ENCODE data around the gene SRSF3.

Gene SRSF3

DNA sequence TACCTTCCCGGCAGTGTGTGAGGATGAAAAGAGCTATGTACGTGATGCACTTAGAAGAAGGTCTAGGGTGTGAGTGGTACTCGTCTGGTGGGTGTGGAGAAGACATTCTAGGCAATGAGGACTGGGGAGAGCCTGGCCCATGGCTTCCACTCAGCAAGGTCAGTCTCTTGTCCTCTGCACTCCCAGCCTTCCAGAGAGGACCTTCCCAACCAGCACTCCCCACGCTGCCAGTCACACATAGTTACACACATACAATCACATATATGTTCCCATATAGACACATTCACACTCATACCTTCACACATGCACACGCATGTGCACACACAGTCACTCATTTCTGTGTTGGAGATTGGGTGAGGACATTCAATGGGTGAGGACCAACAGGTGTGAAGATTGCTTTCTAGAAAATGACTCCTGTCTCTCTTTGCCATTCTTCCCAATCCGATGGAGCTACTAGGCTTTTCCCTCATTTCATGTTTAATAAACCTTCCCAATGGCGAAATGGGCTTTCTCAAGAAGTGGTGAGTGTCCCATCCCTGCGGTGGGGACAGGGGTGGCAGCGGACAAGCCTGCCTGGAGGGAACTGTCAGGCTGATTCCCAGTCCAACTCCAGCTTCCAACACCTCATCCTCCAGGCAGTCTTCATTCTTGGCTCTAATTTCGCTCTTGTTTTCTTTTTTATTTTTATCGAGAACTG lies 30.4 kb downstream of the SRSF3 start:
- DNase-seq: no peak

DNA sequence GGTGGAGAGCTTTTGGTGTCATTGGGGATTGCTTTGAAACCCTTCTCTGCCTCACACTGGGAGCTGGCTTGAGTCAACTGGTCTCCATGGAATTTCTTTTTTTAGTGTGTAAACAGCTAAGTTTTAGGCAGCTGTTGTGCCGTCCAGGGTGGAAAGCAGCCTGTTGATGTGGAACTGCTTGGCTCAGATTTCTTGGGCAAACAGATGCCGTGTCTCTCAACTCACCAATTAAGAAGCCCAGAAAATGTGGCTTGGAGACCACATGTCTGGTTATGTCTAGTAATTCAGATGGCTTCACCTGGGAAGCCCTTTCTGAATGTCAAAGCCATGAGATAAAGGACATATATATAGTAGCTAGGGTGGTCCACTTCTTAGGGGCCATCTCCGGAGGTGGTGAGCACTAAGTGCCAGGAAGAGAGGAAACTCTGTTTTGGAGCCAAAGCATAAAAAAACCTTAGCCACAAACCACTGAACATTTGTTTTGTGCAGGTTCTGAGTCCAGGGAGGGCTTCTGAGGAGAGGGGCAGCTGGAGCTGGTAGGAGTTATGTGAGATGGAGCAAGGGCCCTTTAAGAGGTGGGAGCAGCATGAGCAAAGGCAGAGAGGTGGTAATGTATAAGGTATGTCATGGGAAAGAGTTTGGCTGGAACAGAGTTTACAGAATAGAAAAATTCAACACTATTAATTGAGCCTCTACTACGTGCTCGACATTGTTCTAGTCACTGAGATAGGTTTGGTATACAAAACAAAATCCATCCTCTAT lies 31.2 kb downstream of the SRSF3 start:
- DNase-seq: no peak

DNA sequence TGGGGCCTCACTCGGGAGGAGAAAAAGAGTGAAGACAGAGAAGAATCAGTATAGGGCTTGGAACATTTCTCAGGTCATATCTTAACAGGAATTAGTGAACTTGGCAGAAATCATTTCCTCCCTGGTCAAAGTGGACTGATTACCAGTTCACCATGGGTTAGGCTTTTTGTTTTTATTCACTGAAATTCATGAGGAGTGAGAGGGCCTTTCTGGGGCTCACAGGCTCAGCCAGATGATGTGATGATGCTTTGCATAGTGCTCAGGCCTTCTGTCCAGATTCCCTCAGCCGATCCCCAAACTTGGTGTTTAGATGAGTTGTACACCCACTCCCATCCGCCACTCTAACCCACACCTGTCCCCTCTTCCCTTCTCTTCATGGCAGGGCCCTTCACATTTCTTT lies 32.5 kb downstream of the SRSF3 start:
- DNase-seq: no peak

DNA sequence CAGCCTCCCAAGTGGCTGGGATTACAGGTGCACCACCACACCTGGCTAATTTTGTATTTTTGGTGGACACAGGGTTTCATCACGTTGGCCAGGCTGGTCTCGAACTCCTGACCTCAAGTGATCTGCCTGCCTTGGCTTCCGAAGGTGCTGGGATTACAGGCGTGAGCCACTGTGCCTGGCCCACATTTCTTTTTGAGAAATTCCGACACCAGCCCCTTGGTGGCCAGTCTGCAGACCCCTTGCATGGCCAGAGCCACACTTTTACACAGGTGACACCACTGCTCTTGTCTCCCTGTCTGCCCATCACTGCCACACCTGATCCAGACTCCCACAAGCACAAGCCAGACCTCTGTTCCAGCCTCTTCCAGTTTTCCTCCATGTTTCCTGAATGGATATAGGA lies 33.0 kb downstream of the SRSF3 start:
- DNase-seq: no peak

DNA sequence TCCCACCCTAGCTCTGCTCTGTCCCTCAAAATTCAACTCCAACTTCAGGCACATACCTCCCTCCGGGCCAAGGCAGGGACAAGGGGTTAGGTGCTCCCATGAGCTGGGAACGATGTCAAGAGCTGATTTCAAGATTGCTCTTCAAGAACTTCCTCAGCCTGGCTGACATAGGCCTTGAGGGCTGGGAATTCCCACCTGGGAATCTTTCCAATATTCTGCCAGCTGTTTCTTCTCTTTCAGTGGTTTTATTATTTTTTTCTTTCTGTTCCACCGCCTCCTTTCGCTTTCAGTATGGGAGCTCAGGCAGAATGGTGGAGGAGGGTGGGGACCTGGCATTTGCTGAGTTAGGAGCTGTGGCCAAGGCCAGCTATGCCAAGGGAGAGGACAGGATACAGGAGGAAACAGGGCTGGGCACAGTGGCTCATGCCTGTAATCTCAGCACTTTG lies 33.7 kb downstream of the SRSF3 start:
- DNase-seq: no peak

DNA sequence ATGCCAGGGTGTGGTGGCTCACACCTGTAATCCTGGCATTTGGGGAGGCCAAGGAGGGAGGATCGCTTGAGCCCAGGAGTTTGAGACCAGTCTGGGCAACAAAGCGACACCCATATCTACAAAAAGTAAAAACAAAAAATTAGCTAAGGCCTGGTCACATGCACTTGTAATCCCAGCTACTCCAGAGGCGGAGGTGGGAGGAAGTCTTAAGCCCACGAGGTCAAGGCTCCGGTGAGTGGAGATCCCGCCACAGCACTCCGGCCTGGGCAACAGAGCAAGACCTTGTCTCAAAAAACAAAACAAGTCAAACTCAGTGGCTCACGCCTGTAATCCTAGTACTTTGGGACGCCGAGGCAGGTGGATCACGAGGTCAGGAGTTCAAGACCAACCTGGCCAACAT lies 35.6 kb downstream of the SRSF3 start:
- no peak for DNase-seq

DNA sequence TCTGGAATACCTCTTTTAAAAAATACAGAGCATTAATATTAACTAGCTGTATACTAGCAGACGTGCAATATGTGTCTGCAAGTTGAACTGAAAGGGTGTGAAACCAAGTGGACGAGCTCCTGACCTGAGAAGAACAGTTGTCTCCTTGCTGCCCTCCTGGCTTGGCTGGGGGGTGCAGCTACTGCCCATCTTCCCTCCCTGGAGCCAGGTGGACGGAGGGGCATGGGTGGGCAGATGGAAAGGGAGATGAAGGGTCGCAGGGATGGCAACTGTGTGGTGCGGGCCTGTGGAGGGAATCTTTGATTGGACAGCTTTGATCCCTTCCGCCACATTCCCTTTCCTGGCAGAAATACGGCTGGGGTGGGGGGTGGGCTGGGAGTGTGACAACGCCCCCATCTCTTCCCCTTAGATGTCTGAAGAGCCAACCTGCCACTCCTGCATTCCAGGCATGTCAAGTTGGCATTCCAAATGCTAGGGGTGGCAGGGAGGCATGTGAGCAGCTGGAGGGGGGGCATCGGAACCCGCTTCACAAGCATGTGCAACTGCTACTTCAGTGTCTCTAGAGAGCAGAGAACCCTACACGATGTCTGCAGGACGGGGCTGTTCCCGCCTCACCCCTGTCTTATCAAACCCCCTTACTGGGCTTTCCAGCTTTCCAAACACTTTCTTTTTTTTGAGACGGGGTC lies 37.3 kb downstream of the SRSF3 start:
- no peak for DNase-seq

DNA sequence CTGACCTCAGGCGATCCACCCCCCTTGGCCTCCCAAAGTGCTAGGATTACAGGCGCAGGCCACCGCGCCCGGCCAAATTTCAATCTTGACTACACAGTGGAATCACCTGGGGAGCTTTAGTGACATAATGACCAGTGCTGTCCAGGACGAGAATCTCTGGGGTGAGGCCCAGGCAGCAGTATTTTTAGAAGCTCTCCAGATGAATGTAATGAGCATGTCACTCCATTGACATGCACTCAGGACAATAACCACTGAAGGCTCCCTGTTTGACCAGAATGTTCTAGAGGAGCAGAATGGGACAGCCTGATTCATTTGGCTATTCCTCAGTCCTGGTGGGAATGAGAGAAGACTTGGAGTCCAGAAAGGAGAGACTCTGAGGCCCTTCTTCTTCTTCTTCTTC lies 39.2 kb downstream of the SRSF3 start:
- no peak for DNase-seq

DNA sequence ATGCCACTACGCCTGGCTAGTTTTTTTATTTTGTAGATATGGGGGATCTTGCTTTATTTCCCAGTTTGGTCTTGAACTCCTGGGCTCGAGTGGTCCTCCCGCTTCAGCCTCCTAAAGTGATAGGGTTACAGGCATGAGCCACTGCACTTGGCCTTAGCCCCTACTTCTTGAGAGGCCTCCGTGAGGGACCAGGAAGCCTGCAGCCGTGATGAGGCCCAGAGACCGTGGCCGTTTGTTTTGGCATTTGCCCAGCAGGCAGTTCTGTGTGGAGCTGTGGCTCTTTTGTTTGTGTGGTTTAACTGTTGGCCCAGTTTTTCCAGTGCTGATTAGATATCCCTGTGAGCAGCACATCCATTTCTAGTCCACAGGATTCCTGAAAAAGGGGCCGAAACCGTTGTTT lies 39.8 kb downstream of the SRSF3 start:
- no peak for DNase-seq

DNA sequence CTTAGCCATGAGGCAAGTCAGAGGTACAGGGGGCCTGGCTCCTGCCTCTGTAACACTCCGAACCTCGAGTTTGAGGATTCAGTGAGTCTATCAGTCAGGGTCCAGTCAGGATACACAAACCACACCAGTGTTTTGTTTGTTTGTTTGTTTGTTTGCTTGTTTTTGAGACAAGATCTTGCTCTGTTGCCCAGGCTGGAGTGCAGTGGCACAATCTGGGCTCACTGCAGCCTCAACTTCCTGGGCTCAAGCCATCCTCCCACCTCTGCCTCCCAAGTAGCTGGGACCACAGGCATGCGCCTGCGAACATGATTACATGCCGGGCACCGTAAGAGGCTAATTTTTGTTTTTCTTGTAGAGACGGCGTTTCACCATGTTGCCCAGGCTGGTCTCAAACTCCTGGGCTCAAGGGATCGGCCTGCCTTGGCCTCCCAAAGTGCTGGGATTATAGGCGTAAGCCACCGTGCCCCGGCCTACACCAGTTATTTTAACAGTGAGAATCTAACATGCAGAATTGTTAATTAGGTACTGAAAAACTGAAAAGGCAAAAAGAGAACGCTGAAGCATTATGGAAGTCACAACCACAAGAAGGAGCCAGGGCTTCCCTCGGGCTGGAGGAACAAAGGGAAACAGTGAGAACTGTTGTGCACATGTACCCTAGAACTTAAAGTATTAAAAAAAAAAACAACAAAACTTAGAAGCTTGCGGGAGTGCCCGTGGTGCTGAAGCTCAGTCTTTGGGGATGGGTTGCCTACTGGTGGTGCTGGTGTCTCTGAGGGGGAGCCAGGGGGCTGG lies 40.4 kb downstream of the SRSF3 start:
- DNase-seq: no peak

DNA sequence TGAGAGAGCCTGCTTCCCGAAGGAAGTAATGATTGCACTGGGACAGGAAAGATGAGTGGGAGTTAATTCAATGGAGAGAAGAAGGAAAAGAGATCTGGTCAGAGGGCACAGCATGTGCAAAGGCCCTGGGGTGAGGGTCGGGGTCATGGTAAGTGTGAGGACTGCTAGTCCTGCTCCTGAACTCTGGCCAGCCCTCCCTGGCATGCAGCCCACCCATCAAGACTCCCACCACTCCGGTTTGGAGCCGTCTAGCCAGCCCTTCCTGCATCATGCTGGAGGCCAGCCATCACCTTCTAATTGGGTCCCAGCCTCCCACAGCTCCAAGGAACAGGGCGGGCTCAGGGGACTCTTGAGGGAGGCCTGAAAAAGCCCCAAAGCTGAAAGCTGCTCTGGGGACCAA lies 42.1 kb downstream of the SRSF3 start:
- DNase-seq: no peak

DNA sequence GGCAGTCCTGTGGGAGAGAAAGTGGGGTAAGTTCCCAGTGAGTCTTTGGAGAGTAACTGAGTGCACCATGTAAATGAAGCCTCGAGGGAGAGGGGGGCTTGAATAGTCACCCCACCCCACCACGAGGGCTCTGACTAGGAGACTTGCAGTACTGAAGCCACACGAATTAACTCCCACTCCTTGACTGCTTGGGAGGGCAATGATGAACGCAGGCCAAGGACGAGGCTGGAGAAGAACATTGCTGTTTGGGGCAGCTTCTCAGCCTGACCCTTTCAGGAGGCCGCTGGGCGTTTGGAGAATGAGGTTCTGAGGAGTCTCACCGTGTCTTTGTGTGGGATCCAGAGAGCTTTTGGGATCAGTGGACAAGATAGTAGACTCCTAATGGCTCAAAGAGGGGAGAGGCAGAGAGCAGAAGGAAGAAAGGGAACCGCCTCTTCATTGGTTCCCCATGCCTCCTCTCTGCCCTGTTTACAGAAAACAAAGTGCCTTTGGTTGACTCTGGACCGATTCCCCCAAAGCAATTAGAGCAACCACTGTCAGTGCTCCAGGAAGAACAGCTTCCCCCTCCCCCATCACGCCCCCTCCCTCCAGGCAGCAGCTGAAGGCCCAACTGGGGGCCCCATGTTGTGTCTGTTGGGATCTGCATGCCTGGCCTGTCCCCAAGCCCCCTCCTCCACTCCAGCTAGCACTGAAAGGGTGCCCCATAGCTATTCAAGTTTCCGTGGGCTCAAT lies 42.7 kb downstream of the SRSF3 start:
- no peak for DNase-seq

DNA sequence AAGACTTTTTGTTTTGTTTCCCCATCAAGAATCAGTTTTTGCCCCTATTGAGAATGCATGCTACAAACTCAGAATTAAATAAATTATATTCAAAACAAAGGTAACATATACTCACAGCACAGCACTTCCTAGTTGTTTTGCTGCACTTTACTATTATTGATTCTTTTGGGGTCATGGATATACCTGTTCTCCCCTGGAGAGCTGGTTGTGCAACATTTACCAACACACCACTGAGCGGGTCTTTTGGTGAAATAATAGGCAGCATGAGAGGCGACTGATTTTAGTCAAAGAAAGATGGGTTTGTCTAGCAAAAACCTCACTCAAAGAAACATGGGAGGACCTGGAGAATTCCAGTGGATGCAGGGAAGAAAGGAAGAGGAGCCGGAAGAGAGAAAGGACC lies 44.4 kb downstream of the SRSF3 start:
- DNase-seq: no peak

DNA sequence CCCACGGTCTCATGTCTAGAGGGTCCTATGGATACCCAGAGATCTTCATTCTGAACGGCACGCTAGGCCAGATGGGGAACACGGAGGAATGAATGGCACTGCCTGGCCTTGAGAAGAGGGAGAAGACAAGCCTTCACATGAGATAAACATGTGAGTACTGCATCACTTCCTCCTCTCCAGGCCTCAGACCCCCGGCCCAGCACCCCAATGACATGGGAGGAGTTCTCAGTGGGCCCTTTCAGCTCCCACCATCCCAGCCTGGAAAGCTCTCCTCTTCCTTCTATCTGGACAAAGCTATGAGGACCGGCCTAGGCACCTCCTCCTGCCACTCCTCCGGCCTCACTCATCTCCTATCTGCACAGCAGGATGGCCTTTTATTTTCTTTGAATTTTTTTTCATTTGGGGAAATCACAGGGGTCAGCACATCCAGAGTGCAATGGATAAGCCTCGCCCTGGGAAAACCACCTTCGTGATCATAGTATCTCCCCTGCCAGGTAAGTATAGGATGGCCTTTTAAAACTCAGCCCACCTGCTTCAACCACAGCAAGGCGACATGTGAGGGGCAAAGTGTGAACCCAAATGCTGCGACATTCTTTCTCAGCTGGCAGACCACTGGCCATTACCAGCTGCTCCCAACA lies 45.1 kb downstream of the SRSF3 start:
- DNase-seq: no peak

DNA sequence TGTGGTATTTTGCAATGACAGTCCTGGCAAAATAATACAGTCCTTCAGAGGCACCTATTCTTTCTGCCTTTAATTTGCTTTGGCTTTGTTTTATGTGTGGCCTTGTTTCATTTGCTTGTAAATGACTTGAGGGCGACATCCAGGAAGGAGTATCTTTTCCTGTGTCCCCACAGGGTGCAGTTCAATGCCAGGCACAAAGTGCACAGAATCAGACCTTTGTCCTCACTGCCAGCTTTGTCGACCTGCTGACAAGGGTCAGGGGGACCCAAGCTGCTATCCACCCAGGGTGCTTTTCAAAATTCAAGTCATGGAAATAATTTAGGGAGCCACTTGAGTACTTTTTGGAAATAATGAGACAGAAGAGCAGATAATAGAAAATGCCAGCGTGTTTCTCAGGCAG lies 47.4 kb downstream of the SRSF3 start:
- no peak for DNase-seq

DNA sequence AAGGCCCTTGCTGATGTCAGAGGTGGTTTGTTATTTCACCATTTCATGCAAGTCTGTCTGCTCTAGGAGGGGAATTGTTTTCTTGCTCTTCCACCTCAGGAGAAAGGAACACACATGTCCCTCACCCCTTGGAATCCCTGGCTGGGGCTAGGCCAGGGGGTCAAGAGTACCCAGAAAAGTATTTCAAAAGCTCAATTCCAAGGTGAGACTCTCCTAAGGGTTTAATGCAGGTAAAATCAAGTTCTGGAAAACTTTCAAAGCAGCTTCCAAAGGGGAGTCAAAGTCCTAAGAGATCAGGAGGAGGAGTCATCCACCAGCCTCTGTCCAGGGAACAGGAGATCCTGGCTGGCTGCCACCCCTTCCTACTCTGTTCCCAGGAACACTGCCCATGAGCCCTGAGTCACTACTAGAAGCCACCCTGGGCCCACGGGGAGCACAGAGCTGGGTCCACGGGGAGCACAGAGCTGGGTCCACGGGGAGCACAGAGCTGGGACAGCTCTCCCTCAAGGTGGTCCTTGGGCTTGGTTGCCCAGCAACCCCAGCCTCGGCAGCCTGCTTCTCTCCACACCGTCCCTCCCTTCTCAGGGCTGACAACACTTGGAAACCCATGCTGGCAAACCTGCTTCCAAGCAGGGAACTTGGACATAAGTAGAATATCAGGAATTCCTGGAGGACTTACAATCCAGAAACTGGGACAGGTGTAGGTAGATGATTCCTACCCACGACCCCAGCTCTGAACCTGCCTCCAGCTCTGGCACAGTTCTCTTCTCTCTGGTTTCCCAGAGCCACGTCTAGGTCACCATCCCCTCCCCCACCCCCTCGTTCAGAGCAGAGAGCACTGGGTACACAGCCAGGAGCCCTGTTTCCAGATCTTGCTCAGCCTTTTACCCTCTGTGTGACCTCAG lies 49.0 kb downstream of the SRSF3 start:
- no peak for DNase-seq

DNA sequence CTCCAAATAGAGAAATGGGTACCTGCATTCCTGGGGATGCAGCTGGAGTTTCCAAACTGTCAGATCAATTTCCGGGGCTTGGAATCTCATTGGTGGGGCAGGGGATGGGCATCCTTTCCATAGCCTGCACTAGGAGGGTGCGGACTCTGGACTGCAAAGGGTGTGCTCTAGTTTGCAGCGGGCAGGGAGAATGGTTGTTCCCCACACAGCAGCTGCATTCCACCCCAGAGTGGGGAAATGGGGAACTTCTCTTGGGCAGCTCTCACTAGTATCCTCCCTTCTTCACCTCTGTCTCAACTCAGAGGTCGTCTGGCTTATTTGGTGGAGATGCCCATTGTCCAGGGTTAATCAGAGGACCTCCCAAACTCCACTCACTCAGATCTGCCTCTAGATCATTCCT lies 49.8 kb downstream of the SRSF3 start:
- no peak for DNase-seq

DNA sequence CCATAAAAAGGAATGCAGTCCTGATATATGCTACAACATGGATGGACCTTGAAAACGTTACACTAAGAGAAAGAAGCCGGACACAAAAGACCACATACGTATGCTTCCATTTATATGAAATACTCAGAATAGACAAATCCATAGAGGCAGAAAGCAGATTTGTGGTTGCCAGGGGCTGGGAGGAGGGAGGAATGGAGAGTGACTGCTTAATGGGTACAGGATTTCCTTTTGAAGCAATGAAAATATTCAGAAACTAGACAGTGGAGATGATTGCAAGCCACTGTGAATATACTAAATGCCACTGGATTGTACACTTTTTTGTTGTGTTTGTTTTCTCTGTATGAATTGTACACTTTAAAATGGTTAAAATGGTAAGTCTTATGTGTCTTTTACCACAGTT lies 54.9 kb downstream of the SRSF3 start:
- no peak for DNase-seq

DNA sequence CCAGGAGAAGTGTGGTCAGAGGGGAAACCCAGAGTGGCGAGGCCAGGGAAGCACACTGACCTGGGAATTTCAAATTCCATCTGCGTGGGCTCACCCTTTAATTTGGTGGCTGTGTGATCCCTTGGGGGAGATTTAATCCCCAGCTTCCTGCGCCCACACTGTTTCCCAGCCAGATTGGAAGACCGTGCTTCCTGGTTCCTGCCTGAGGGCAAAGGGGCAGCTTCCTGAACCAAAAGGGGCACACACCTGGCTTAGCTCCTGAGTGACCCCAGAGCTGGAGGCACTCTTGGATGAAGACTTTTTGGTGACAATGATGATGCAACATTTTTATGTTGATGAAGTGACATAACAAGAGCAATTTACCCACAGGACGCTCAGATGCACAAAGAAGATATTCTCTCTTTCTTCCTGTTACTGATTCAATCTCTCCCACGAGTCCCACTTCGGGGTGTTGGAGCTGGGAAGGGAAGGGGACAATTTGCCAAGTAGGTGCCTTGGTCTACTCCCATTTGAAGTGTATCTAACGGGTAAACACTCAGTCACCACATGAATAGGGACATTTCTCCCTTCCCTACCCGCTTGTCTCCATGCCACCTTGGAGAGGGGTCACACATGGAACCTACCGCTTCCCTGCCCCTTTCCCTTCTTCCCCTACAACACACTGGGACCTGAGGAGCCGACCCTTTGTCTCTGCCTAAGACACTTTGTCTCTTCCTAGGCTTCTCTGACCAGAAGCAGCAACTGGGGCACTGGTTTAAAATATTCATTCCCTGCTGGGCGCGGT lies 55.7 kb downstream of the SRSF3 start:
- no peak for DNase-seq

DNA sequence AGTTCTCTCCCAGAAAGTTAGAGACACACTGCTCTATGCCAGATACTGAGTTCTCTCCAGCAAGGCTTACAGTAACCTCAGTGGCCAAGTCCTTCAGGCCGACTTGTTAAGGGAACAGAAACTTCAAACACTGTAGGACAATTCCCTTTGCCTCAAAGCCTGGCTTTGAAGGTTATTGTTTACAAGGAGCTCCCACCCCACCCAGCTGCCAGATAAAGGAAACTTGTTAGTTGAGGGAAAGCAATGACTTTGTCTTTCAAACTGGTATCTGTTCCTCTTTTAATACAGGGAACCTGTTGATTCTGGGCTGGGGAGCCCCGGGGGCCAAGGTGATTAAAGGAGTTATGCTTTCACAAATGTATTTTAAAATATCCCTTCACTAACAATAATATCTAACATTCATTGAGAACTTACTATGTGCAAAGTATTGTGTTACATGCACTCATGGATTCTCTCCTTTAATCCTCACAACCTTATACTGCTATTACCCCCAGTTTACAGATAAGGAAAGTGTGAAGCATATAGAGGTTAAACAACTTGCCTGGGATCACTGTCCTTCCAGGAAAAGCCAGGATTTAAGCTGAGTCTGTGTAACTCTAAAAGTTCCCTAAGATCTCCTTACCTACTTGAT lies 56.8 kb downstream of the SRSF3 start:
- DNase-seq: no peak

All from stimulated activated CD8-positive, alpha-beta memory T cell treated with anti-CD3 and anti-CD28 coated beads, Interleukin-4, amount 100 ng/mL, for 48 hours (primary cell).